Activated T-helper 2 cell treated with anti-CD3 and anti-CD28 coated beads, Interferon-gamma antibody, Interleukin-2, Interleukin-4, amounts not matched to agents 10 μg/mL and 5 μg/mL and 100 μg/mL, durations not matched to agents 14 hours and 24 hours and 36 hours (primary cell): Measurements from ENCODE around the gene CLCN6. TPM values are rescaled to one million over a fixed set of nuclear protein-coding genes. Genes with fewer than 3 reads are reported as not detected.
A peak's percentile ranks its signal among the peaks of the same experiment; 100 is the strongest.

Experiments used
- DNase-seq: peaks from one replicate; pipeline ENCODE4 v3.0.0; 2021; ENCODE audit warnings: low spot score
- H3K27ac Mint-ChIP-seq: one replicate; pipeline ENCODE4 v1.8.0; 2021; ENCODE audit warnings: mixed read lengths
- H3K27me3 Mint-ChIP-seq: one replicate; pipeline ENCODE4 v1.8.0; 2021; ENCODE audit warnings: low read depth, mixed read lengths
- H3K36me3 Mint-ChIP-seq: one replicate; pipeline ENCODE4 v1.8.0; 2021; ENCODE audit warnings: low read depth, mixed read lengths
- H3K4me1 Mint-ChIP-seq: one replicate; pipeline ENCODE4 v1.8.0; 2021; ENCODE audit warnings: low read depth, mixed read lengths
- H3K4me3 Mint-ChIP-seq: one replicate; pipeline ENCODE4 v1.8.0; 2021; ENCODE audit warnings: low read depth, mild to moderate bottlenecking, moderate library complexity, mixed read lengths
- H3K9me3 Mint-ChIP-seq: one replicate; pipeline ENCODE4 v1.8.0; 2021; ENCODE audit warnings: mixed read lengths
- intact Hi-C: fragments of 100-400 bp; cut with micrococcal nuclease; formaldehyde crosslinking; loops from one replicate; pipeline ENCODE4 v1.15.1; 2023
- total RNA-seq: library from RNA; stranded (reverse); gene quantifications from 2 replicates; pipeline ENCODE4 v1.2.3, GENCODE V29; 2022

Gene CLCN6
- total RNA-seq, 1 donor from 2014 or later, result 18.8 TPM

DNA sequence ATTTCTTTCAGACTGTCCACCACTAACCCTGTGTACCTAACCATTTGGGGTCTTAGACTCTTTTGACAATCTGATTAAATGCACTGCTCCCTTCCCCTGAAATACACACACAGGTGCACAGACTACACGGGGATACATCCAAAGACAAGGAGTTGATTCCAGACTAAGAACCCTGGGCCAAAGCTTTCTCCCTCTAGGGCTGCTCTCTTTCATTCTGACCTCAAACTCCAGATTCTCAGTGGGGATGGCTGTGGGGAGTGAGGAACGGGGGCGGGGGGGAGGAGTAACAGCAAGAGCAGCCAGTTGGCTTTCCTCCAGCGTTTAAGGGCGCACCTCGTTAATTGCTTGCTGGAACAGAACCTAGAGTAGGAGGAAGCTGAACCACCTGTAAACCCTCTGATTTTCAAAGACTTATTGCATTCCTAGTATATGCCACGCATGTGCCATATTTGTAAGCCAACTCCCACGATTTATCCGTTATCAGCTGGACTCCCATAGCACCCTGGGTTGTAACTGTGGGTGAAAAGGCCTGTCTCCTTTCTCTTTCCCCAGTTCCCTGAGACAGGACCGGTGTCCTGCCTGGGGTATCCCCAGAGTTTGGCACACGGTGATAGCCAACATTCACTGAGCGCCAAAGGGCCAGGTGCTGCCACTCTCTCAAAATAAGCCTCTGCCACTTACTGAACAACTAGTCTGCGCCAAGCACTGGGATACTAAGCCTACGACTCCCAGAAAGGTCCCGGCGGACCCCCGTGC lies 1.1 kb upstream of the CLCN6 start:
- H3K27ac Mint-ChIP-seq, result peak overlapping the region; percentile 88
- H3K9me3 Mint-ChIP-seq, result no peaks in the 10 kb centered on the region
- no peaks in the 10 kb centered on the region for H3K27me3 Mint-ChIP-seq
- intact Hi-C loops, result loop anchor here (5.0 kb wide), 2 partner anchors 102 to 533 kb away; partner anchors contain the start of gene UBIAD1
- DNase-seq, result no peak
- peak overlapping the region; percentile 90 for H3K4me3 Mint-ChIP-seq
- peaks cover 44% of the 10 kb centered on the region for H3K36me3 Mint-ChIP-seq
- H3K4me1 Mint-ChIP-seq, result peaks cover 54% of the 10 kb centered on the region

DNA sequence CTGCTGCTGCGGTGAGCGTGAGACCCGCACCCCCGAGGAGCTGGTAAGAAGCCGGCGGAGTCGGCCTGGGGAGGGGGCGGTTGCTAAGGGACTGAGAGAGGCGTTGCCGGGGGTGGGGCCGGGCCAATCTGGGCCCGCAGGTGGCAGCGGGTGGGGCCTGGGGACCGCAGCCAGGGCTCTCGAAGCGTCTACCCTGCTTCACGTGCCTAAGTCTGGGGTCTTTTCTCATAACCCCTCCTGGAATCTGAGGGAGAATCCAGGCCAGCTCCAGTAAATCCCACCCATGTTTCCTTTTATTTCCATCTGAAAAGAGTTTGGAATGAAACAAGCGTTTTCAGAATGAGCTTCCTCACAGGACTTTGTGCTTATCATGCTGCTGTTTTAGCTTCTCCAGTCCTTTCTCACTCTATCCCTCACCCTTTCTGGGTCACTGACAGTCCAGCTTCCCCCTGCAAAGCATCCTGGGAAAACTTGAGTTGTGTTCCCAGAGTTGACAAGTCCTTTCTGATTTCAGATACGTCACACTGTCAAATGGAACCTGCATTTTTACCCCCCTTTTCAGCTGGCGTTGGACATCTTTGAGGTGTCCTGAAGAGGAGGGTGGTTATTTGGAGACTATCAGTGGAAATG lies 431 bp downstream of the CLCN6 start:
- intact Hi-C loops, result loop anchor here (5.0 kb wide), 2 partner anchors 101 to 534 kb away; partner anchors contain the start of gene UBIAD1
- Mint-ChIP-seq H3K9me3 (no peaks in the 10 kb centered on the region), H3K27me3 (no peaks in the 10 kb centered on the region), H3K4me1 (peaks cover 56% of the 10 kb centered on the region), H3K27ac (peak overlapping the region; percentile 88), H3K4me3 (peak overlapping the region; percentile 90), H3K36me3 (peaks cover 38% of the 10 kb centered on the region)
- no peak for DNase-seq

DNA sequence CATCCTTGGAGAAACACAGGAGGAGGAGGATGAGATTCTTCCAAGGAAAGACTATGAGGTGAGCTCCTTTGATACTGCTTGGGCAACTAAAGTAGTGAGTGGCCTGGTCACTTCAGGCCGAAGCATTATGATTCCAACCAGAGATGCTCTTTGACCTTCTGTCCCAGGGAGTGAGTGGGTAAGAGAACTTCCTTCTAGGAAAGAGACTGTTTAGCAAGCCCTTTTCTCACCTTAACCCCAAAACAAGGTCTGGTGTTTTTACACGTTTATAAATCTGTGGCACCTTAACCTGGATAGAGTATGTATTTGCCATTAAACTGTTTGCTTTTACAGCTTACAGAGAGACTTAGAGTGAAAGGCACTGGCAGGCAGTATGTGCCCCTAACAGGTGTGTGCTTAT lies 1.1 kb downstream of the CLCN6 start:
- peak overlapping the region; percentile 82 for H3K27ac Mint-ChIP-seq
- no peak for DNase-seq
- intact Hi-C loops, result loop anchor here (5.0 kb wide), 2 partner anchors 100 to 535 kb away; partner anchors contain the start of gene UBIAD1
- H3K27me3 Mint-ChIP-seq, result no peaks in the 10 kb centered on the region
- H3K36me3 Mint-ChIP-seq, result peaks cover 44% of the 10 kb centered on the region
- H3K9me3 Mint-ChIP-seq, result no peaks in the 10 kb centered on the region
- H3K4me3 Mint-ChIP-seq, result peak overlapping the region; percentile 90
- H3K4me1 Mint-ChIP-seq, result peaks cover 53% of the 10 kb centered on the region

DNA sequence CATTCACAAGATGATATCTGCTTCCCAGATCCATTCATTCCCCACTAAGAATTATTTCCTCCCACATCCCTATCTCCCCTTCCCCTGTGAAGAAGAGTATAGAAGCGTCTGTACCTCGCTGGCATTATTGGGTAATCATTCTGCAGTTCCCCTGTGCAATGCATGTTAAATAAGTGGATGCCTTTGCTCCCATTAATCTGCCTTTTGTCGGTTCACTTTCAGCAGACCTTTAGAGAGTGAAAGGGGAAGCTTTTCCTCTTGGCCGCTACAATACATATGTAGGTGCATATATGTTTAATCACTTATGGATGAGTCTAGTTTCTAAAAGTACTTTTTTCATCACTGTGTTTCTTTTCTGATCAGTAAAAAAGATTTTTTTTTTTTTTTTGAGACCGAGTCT lies 7.0 kb downstream of the CLCN6 start:
- H3K9me3 Mint-ChIP-seq, result no peaks in the 10 kb centered on the region
- intact Hi-C loops, result no loop called here
- H3K27ac Mint-ChIP-seq, result no peak overlapping the region
- peaks cover 18% of the 10 kb centered on the region for H3K4me1 Mint-ChIP-seq
- DNase-seq, result no peak
- no peak overlapping the region for H3K4me3 Mint-ChIP-seq
- H3K36me3 Mint-ChIP-seq, result peaks cover 58% of the 10 kb centered on the region
- H3K27me3 Mint-ChIP-seq, result no peaks in the 10 kb centered on the region

DNA sequence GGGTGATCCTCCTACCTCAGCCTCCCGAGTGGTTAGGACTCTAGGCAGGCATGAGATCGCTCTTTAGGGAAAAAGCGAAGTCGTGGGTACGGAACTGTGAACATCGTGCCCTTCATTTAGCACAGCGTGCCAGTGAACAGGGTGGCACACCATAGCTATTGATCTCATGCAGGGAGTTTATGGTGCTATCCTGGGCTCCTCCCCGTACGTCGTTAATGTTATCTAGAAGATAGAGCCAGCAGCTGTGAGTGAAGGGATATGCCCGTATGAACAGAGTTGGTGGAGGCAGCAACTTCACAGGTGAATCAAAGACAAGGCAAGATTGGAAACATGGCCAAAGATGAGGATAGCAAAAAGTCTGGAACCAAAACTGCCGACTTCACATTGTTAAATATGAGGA lies 11.2 kb downstream of the CLCN6 start:
- Mint-ChIP-seq H3K9me3 (no peaks in the 10 kb centered on the region), H3K4me3 (no peak overlapping the region), H3K36me3 (peaks cover 52% of the 10 kb centered on the region), H3K27ac (no peak overlapping the region), H3K4me1 (peaks cover 2% of the 10 kb centered on the region), H3K27me3 (no peaks in the 10 kb centered on the region)
- DNase-seq, result no peak
- intact Hi-C loops, result no loop called here

DNA sequence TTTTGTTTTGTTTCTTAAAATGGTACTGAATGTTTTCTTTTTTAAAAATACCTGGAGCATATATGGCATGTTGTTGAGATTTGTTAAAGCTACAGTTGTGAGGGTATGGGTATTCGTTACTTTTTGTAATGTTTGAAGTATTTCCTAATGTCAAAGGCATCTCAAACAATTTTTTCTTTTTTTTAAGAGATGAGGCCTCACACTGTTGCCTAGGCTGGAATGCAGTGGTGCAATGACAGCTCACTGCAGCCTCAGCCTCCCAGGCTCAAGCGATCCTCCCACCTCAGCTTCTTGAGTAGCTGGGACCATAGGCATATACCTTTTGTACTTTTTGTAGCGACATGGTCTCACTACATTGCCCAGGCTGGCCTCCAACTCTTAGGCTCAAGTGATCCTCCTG lies 16.1 kb downstream of the CLCN6 start:
- no peak for DNase-seq
- H3K27ac Mint-ChIP-seq, result no peak overlapping the region
- no peaks in the 10 kb centered on the region for H3K4me1 Mint-ChIP-seq

DNA sequence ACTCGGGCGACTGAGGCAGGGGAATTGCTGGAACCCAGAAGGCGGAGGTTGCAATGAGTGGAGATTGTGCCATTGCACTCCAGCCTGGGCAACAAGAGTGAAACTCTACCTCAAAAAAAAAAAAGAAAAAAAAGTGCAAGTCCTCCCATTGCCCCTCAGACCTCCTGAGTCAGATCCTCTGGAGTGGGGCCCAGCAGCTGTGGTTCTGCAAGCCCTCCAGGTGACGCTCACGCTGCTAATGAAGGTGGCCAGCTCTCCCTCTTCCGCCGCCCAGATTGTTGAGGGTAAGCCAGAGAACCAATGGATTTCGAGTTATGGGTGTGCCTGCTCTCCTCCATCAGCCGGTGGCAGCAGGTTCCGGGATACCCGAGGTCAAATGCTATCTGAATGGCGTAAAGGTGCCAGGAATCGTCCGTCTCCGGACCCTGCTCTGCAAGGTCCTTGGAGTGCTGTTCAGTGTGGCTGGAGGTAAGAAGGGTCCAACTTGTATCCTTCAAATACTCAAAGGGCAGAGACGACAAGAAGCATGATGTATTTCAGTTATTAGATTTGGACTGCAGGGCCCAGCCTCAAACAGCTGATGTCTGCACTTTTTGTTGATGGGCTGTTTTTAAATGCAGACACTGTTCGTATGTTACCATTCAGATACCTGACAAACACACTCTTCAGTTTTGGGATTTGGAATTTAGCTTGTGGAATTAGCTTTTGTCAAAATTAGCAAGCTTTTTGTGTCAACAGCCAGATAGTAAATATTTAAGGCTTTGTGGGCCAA lies 17.6 kb downstream of the CLCN6 start:
- no peak overlapping the region for H3K27ac Mint-ChIP-seq
- H3K4me1 Mint-ChIP-seq, result no peaks in the 10 kb centered on the region
- H3K9me3 Mint-ChIP-seq, result no peaks in the 10 kb centered on the region
- intact Hi-C loops, result no loop called here
- H3K4me3 Mint-ChIP-seq, result no peak overlapping the region
- DNase-seq, result no peak
- H3K36me3 Mint-ChIP-seq, result peaks cover 44% of the 10 kb centered on the region
- no peaks in the 10 kb centered on the region for H3K27me3 Mint-ChIP-seq

More for the DNA sequence above, 16.1 kb downstream of the CLCN6 start:
- Mint-ChIP-seq H3K9me3 (no peaks in the 10 kb centered on the region), H3K27me3 (no peaks in the 10 kb centered on the region), H3K36me3 (peaks cover 41% of the 10 kb centered on the region), H3K4me3 (no peak overlapping the region)
- intact Hi-C loops, result no loop called here

DNA sequence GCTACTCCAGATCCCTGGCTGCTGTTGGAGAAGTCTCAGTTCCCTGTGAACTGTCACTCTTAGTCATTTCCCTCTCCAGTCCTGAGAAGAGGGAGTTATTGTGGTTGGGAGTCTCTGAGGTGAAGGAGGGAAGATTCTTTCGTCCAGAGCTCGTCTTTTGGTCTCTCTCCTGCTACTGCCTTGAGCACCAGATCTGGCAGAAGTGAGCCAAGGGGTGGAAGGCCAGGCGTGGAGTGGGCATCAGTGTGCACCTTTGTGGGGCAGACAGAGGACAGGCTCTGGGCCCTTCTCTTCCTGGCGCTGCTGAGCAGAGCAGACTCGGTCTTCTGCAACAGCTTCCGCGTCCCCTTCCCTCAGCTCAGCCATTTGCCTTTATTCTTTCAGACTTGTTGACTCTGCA lies 19.1 kb downstream of the CLCN6 start:
- no peaks in the 10 kb centered on the region for H3K4me1 Mint-ChIP-seq
- H3K36me3 Mint-ChIP-seq, result peaks cover 41% of the 10 kb centered on the region
- H3K27ac Mint-ChIP-seq, result no peak overlapping the region
- no peaks in the 10 kb centered on the region for H3K27me3 Mint-ChIP-seq
- no peak for DNase-seq
- intact Hi-C loops, result no loop called here
- H3K4me3 Mint-ChIP-seq, result no peak overlapping the region
- no peaks in the 10 kb centered on the region for H3K9me3 Mint-ChIP-seq

DNA sequence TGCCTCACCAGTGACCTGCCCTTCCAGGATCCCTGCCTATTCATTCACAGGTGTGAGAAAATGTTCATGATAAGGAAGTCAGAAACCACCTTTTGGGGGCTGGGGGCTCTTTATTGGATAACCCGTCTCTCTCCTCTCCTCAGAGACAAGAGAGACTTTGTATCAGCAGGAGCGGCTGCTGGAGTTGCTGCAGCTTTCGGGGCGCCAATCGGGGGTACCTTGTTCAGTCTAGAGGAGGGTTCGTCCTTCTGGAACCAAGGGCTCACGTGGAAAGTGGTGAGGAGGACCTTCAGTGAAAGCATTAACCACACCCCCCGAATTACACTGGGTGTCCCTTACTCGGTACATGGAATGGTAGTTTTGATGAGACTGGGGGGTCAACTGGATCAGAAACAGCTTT lies 21.0 kb downstream of the CLCN6 start:
- Mint-ChIP-seq H3K36me3 (peaks cover 34% of the 10 kb centered on the region), H3K27me3 (no peaks in the 10 kb centered on the region), H3K27ac (no peak overlapping the region), H3K4me1 (no peaks in the 10 kb centered on the region), H3K4me3 (no peak overlapping the region), H3K9me3 (no peaks in the 10 kb centered on the region)
- no peak for DNase-seq
- intact Hi-C loops, result no loop called here

DNA sequence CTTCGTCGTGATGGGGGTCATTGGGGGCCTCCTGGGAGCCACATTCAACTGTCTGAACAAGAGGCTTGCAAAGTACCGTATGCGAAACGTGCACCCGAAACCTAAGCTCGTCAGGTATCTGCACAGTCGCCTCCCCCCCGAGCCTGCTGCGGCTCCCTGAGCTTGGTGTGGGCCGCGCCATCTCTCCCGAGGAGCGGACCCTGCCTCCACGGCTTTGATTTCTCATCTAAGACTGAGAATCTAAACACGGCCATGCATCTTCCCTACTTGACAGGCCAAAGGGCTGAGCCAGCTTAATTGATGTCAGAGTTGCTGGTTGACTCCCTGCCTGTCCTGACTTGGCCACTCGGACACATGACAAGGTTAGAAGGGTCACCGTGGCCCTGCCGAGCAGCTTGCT lies 22.5 kb downstream of the CLCN6 start:
- Mint-ChIP-seq H3K9me3 (no peaks in the 10 kb centered on the region), H3K27ac (no peak overlapping the region), H3K36me3 (peaks cover 30% of the 10 kb centered on the region), H3K4me1 (no peaks in the 10 kb centered on the region), H3K4me3 (no peak overlapping the region), H3K27me3 (no peaks in the 10 kb centered on the region)
- no peak for DNase-seq
- intact Hi-C loops, result no loop called here

DNA sequence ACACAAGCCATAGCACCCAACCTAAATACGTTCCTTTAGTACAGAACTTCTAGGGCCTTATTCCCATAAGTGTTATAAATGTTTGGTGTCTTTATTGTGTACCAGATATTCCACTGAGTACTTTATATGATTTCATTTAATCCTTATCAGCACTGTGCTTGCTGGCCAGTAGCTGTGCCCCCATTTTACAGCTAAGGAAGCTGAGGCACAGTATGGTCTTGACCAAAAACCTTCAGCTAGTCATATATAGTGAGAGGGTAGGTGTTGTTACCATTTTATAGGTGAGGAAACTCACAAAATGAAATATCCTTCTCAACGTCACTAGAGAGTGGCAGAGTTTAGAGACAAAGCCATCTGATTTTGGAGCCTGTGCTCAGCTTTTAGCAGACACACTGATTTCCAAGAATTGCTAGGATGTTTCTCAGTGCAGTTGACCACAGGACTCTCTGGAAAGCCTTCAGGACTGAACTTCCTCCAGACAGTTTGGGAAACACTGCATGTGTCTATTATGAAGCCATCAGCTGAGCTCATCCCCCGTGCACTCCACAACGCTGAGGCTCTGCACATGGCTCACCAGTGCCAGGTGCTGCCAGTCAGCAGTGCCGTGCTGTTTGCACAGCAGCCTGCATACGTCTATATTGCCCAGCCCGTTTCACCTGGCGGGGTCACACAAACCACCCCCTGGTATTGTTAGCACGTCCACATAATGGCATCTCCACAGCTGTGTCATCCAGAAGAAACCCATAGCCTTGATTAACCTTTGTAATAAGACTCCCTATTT lies 26.1 kb downstream of the CLCN6 start:
- no peak for DNase-seq
- H3K4me3 Mint-ChIP-seq, result no peak overlapping the region
- H3K9me3 Mint-ChIP-seq, result no peaks in the 10 kb centered on the region
- H3K4me1 Mint-ChIP-seq, result no peaks in the 10 kb centered on the region
- intact Hi-C loops, result no loop called here
- peaks cover 45% of the 10 kb centered on the region for H3K36me3 Mint-ChIP-seq
- H3K27me3 Mint-ChIP-seq, result no peaks in the 10 kb centered on the region
- H3K27ac Mint-ChIP-seq, result no peak overlapping the region

DNA sequence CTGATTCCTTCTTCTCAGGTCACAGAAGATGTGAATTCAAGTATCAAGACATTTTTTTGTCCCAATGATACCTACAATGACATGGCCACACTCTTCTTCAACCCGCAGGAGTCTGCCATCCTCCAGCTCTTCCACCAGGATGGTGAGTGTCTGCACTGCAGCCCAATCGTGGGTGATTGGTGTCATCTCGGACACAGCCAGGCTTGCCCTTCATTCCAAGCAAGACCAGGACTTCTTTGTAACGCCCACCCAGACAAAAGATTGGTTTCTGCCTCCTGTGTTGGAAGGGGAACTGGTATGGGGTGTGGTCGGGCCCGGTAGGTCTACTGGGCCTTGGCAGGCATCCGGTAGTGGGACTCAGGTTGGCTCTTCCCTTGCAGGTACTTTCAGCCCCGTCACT lies 27.5 kb downstream of the CLCN6 start:
- intact Hi-C loops, result no loop called here
- H3K9me3 Mint-ChIP-seq, result no peaks in the 10 kb centered on the region
- H3K4me1 Mint-ChIP-seq, result peaks cover 2% of the 10 kb centered on the region
- no peaks in the 10 kb centered on the region for H3K27me3 Mint-ChIP-seq
- DNase-seq, result no peak
- no peak overlapping the region for H3K27ac Mint-ChIP-seq
- peaks cover 41% of the 10 kb centered on the region for H3K36me3 Mint-ChIP-seq
- H3K4me3 Mint-ChIP-seq, result no peak overlapping the region
